RWPE2 (cell line): ENCODE results near the gene CCNJ.
A peak's percentile ranks its signal among the peaks of the same experiment; 100 is the strongest.

Source experiments
- ATAC-seq: fragments of 200-7000 bp; cut with Tn5 transposase; 3 replicates; pipeline ENCODE4 v1.9.1; 2021; ENCODE audit warnings: low read depth
- DNase-seq: peaks from one replicate; pipeline ENCODE4 v3.0.0-alpha.2; 2020; ENCODE audit warnings: low spot score
- H3K27ac ChIP-seq: fragments of 450-650 bp; 2 replicates; pipeline ENCODE4 v1.5.1; 2017; ENCODE audit warnings: mild to moderate bottlenecking; ENCODE audit not compliant: poor library complexity, severe bottlenecking
- H3K27me3 ChIP-seq: fragments of 250-450 bp; sonication (Bioruptor Pico); 2 replicates; pipeline ENCODE4 v1.5.1; 2021; ENCODE audit warnings: mild to moderate bottlenecking, moderate library complexity; ENCODE audit not compliant: insufficient read depth, poor library complexity, severe bottlenecking
- H3K36me3 ChIP-seq: fragments of 250-450 bp; sonication (Bioruptor Pico); 2 replicates; pipeline ENCODE4 v1.5.1; 2020; ENCODE audit warnings: low read depth, mild to moderate bottlenecking, moderate library complexity
- H3K4me1 ChIP-seq: fragments of 250-450 bp; sonication (Bioruptor Pico); 2 replicates; pipeline ENCODE4 v1.5.1; 2021; ENCODE audit warnings: mild to moderate bottlenecking, moderate library complexity; ENCODE audit not compliant: insufficient read depth, poor library complexity, severe bottlenecking
- H3K4me3 ChIP-seq: fragments of 250-450 bp; sonication (Bioruptor Pico); 2 replicates; pipeline ENCODE4 v1.5.1; 2021; ENCODE audit warnings: mild to moderate bottlenecking, moderate library complexity; ENCODE audit not compliant: severe bottlenecking
- H3K9me3 ChIP-seq: fragments of 250-450 bp; sonication (Bioruptor Pico); 2 replicates; pipeline ENCODE4 v1.5.1; 2021; ENCODE audit warnings: mild to moderate bottlenecking, moderate library complexity; ENCODE audit not compliant: severe bottlenecking
- CTCF ChIP-seq: fragments of 450-650 bp; IDR thresholded peaks from one replicate; pipeline ENCODE4 v1.5.1; 2017; ENCODE audit warnings: mild to moderate bottlenecking, moderate library complexity; ENCODE audit not compliant: poor library complexity, severe bottlenecking

CCNJ gene

GRCh38 chr10:96073722-96074121 is 30.3 kb downstream of the CCNJ start:
- Histone ChIP-seq H3K36me3 (no peaks in the 10 kb centered on the region), H3K27ac (no peak overlapping the region), H3K4me1 (peaks cover 3% of the 10 kb centered on the region), H3K4me3 (no peak overlapping the region), H3K27me3 (no peaks in the 10 kb centered on the region), H3K9me3 (no peaks in the 10 kb centered on the region)
- peak; percentile 88 for ATAC-seq
- TF ChIP-seq CTCF, result no peak
- DNase-seq, result no peak

GRCh38 chr10:96074776-96075175 is 31.4 kb downstream of the CCNJ start:
- Histone ChIP-seq H3K27me3 (no peaks in the 10 kb centered on the region), H3K36me3 (no peaks in the 10 kb centered on the region), H3K4me1 (peaks cover 3% of the 10 kb centered on the region), H3K27ac (no peak overlapping the region), H3K9me3 (no peaks in the 10 kb centered on the region), H3K4me3 (no peak overlapping the region)
- no peak for TF ChIP-seq CTCF
- ATAC-seq (no peak), DNase-seq (no peak)

- Histone ChIP-seq H3K36me3 (no peaks in the 10 kb centered on the region), H3K9me3 (no peaks in the 10 kb centered on the region), H3K27me3 (no peaks in the 10 kb centered on the region), H3K27ac (no peak overlapping the region), H3K4me1 (peaks cover 3% of the 10 kb centered on the region), H3K4me3 (no peak overlapping the region)
- no peak for DNase-seq
- TF ChIP-seq CTCF, result no peak
- no peak for ATAC-seq
Observed at GRCh38 chr10:96075977-96076376, 32.6 kb downstream of the CCNJ start.

GRCh38 chr10:96077156-96077555 is 33.8 kb downstream of the CCNJ start:
- DNase-seq, result no peak
- TF ChIP-seq CTCF, result no peak
- Histone ChIP-seq H3K27ac (no peak overlapping the region), H3K4me3 (no peak overlapping the region), H3K27me3 (no peaks in the 10 kb centered on the region), H3K36me3 (no peaks in the 10 kb centered on the region), H3K9me3 (no peaks in the 10 kb centered on the region), H3K4me1 (peaks cover 3% of the 10 kb centered on the region)
- no peak for ATAC-seq

GRCh38 chr10:96082153-96082552 is 38.8 kb downstream of the CCNJ start:
- no peaks in the 10 kb centered on the region for H3K27me3 ChIP-seq
- no peak for TF ChIP-seq CTCF
- no peaks in the 10 kb centered on the region for H3K9me3 ChIP-seq
- H3K4me3 ChIP-seq, result no peak overlapping the region
- ATAC-seq, result no peak
- H3K4me1 ChIP-seq, result no peaks in the 10 kb centered on the region
- no peak overlapping the region for H3K27ac ChIP-seq
- no peak for DNase-seq
- H3K36me3 ChIP-seq, result no peaks in the 10 kb centered on the region
